HUES48 (cell line): Measurements from ENCODE around the gene RUNX1.
A peak's percentile ranks its signal among the peaks of the same experiment; 100 is the strongest.

ENCODE experiments used
- H3K27ac ChIP-seq: one replicate; pipeline ENCODE4 v1.7.0; 2013; ENCODE audit warnings: low read depth, low read length, inconsistent platforms
- H3K27me3 ChIP-seq: 2 replicates; pipeline ENCODE4 v1.6.1; 2013; ENCODE audit warnings: mild to moderate bottlenecking, low read length; ENCODE audit not compliant: control insufficient read depth, insufficient read depth
- H3K36me3 ChIP-seq: 2 replicates; pipeline ENCODE4 v1.6.1; 2013; ENCODE audit warnings: low read length; ENCODE audit not compliant: control insufficient read depth, insufficient read depth
- H3K4me1 ChIP-seq: 2 replicates; pipeline ENCODE4 v1.6.1; 2013; ENCODE audit warnings: mild to moderate bottlenecking, low read length; ENCODE audit not compliant: control insufficient read depth, insufficient read depth
- H3K4me3 ChIP-seq: 2 replicates; pipeline ENCODE4 v1.5.1; 2013; ENCODE audit warnings: mild to moderate bottlenecking, low read depth, low read length
- H3K9ac ChIP-seq: 2 replicates; pipeline ENCODE4 v1.6.1; 2013; ENCODE audit warnings: mild to moderate bottlenecking, low read depth, low read length, moderate library complexity
- H3K9me3 ChIP-seq: 2 replicates; pipeline ENCODE4 v1.6.1; 2013; ENCODE audit warnings: low read length; ENCODE audit not compliant: control insufficient read depth, insufficient read depth

The RUNX1 gene

GRCh38 chr21:34991366-34991957 is 57.6 kb downstream of the RUNX1 start:
- H3K9ac ChIP-seq: no peak overlapping the region
- no peak overlapping the region for H3K27ac ChIP-seq
- H3K27me3 ChIP-seq: peaks cover 14% of the 10 kb centered on the region
- peaks cover 8% of the 10 kb centered on the region for H3K4me1 ChIP-seq
- no peak overlapping the region for H3K4me3 ChIP-seq
- no peaks in the 10 kb centered on the region for H3K36me3 ChIP-seq
- H3K9me3 ChIP-seq: no peaks in the 10 kb centered on the region

GRCh38 chr21:34990842-34991241 is 58.3 kb downstream of the RUNX1 start:
- H3K9ac ChIP-seq: no peak overlapping the region
- H3K36me3 ChIP-seq: no peaks in the 10 kb centered on the region
- H3K27ac ChIP-seq: no peak overlapping the region
- no peaks in the 10 kb centered on the region for H3K9me3 ChIP-seq
- no peak overlapping the region for H3K4me3 ChIP-seq
- peaks cover 13% of the 10 kb centered on the region for H3K4me1 ChIP-seq
- H3K27me3 ChIP-seq: peaks cover 14% of the 10 kb centered on the region

DNA sequence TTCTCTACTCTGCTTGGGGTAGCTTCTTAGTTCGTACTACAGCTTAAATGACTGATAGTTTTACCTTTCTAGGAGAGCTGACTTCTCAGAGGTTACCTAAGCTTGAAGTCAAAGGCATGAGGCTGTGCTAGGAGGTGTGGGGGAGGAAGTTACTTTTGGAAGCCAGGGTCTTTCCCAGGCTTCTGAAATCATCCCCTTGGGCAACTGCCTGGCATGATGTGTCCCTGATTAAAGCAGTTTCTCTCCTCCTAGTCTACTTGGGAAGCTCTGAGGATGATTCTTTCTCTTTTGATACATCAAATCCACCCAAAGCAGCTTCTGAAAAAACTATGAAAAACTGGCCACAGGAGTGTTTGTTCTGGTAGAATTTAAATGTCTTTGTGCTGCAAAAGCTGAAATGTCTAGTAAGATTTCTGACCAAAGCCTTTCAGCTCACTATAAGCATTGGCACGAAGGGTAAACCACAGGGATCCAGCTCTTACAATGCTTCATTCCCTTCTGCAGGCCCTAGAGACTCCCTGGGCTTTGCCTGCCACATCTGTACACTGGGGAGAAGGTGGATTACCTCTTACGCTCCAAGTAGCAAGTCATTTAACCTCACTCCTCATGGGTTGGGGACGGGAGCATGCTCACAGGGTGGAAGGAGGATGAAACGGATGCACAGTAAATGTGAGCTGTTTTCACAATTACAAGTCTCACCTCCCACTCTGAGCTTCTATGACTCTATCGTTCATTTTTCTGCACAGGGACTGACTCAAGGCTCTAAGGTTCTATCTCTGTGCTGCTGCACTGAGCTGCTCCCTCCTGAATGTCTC is 59.6 kb downstream of the RUNX1 start:
- H3K9ac ChIP-seq: no peak overlapping the region
- peaks cover 13% of the 10 kb centered on the region for H3K4me1 ChIP-seq
- H3K36me3 ChIP-seq: no peaks in the 10 kb centered on the region
- H3K4me3 ChIP-seq: no peak overlapping the region
- H3K9me3 ChIP-seq: no peaks in the 10 kb centered on the region
- H3K27ac ChIP-seq: no peak overlapping the region
- H3K27me3 ChIP-seq: peaks cover 14% of the 10 kb centered on the region

- H3K36me3 ChIP-seq: no peaks in the 10 kb centered on the region
- H3K27me3 ChIP-seq: peaks cover 14% of the 10 kb centered on the region
- H3K4me3 ChIP-seq: no peak overlapping the region
- H3K9ac ChIP-seq: no peak overlapping the region
- H3K4me1 ChIP-seq: peaks cover 13% of the 10 kb centered on the region
- H3K9me3 ChIP-seq: no peaks in the 10 kb centered on the region
- H3K27ac ChIP-seq: no peak overlapping the region
These were observed 60.5 kb downstream of the RUNX1 start for GRCh38 chr21:34988625-34989024.

DNA sequence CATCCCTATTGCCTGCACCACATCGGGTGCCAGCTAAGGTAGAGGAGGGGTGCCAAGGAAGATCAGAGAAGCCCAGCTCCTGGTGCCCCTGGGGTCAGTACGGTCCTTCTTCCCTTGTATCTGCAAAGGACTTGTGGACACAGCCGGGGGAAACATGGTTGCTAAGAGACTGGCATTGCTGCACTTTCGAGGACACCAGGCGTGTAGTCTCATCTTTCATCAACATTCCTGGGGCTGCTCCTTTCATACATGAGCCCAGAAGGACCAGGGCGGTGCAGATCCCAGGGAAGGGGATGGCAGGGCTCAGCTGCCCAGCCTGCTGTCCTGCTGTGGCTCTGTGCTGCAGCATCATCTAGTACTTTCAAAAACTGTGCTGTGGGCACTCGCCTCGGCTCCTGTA is 61.0 kb downstream of the RUNX1 start:
- Histone ChIP-seq H3K36me3 (no peaks in the 10 kb centered on the region), H3K27me3 (peaks cover 14% of the 10 kb centered on the region), H3K9me3 (no peaks in the 10 kb centered on the region), H3K9ac (no peak overlapping the region), H3K4me3 (no peak overlapping the region), H3K27ac (no peak overlapping the region), H3K4me1 (peaks cover 15% of the 10 kb centered on the region)

GRCh38 chr21:34987501-34988072 is 61.5 kb downstream of the RUNX1 start:
- Histone ChIP-seq H3K4me1 (peaks cover 19% of the 10 kb centered on the region), H3K9me3 (no peaks in the 10 kb centered on the region), H3K9ac (no peak overlapping the region), H3K27me3 (peaks cover 14% of the 10 kb centered on the region), H3K36me3 (no peaks in the 10 kb centered on the region), H3K27ac (no peak overlapping the region), H3K4me3 (no peak overlapping the region)

DNA sequence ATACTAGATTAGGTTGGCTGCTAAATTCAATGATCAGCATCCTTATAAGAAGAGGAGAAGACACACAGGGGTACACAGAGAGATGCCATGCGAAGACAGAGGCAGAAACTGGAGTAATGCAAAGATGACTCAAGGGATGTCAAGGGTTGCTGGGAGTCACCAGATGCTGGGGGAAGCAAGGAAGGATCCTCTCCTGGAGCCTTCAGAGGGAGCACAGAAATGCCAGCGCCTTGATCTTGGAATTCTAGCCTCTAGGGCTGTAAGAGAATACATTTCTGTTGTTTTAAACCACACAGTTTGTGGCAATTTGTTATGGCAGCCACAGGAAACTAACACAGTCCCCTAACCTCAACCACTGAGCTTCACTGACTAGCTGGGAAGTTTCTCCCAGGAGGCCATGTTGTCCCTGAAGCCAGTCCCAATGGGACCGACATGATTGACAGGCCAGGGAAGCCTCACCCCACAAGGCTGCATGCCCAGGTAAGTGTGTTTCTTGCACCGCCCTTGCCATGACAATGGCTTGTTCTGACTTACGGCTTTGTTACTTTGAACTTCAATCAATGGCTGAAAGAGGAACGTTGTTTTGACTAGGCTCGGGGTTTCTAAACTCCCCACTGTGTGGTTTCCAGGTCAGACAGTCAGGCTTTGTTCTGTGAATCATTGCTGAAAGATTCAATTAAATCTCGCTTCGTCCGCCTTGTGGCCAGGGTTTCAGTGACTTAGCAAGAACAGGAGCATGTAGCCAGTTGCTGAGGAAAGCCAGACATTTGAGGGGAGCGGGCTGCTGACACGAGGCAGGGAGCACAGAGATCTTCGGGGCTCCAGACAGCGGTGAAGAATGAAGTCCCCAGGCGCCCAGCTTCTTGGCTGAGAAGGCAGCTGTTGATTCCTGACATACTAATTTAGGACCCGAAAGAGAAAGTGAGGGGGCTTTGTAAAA is 62.3 kb downstream of the RUNX1 start:
- H3K36me3 ChIP-seq: no peaks in the 10 kb centered on the region
- H3K4me1 ChIP-seq: peaks cover 19% of the 10 kb centered on the region
- peak overlapping the region; percentile 25 for H3K27ac ChIP-seq
- H3K9me3 ChIP-seq: no peaks in the 10 kb centered on the region
- H3K27me3 ChIP-seq: peaks cover 14% of the 10 kb centered on the region
- no peak overlapping the region for H3K4me3 ChIP-seq
- H3K9ac ChIP-seq: no peak overlapping the region

DNA sequence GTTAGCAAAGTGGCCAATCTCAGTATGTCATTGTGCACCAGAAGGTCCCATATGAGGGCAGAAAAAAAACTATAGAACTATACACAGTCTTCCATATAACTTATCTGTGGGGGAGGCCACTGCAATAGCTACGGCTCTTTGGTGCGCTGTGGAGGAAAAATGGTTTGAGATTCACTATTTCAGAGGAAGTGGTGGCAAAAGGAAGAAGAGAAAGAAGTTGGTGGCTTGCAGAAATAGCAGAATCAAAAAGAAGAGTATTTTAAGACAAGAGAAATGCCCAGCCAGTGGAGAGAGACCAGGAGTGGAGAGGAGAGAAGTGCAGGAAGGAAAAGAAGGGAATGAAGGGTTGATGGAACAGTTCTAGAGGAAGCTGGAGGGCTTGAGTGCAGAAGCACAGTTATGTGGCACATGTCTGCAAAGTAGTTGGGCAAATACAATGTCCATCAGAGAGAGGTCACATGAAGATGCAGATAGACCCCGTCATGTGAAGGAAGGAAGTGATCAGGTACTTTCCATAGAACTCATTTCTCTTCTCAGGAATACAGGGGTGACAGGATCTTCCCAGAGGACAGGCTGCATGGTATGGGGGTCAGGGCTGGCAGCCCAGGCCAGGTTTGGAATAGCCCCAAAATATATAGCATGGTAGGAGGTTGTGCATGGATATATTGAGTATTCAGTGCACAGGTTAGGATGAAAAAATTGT is 64.6 kb downstream of the RUNX1 start:
- no peaks in the 10 kb centered on the region for H3K36me3 ChIP-seq
- no peak overlapping the region for H3K4me3 ChIP-seq
- H3K27ac ChIP-seq: no peak overlapping the region
- H3K9me3 ChIP-seq: no peaks in the 10 kb centered on the region
- no peak overlapping the region for H3K9ac ChIP-seq
- H3K4me1 ChIP-seq: peaks cover 19% of the 10 kb centered on the region
- peaks cover 14% of the 10 kb centered on the region for H3K27me3 ChIP-seq

DNA sequence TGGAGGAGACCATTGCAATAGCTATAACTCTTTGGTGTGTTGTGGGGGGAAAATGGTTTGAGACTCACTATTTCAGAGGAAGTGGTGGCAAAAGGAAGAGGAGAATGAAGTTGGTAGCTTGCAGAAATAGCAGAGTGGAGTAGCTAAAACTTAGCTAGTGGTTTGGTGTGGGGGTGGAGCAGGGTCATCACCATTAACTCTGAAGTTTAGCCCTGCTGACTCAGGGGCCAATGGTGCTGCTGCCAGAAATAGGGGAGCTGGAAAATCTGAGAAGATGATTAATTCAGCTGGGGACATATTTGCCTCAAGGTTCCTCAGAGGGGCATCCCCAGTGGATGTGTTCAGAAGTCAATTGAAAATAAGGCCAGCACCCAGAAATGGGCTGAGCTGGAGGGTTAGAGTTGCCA is 65.4 kb downstream of the RUNX1 start:
- H3K27me3 ChIP-seq: peaks cover 14% of the 10 kb centered on the region
- no peaks in the 10 kb centered on the region for H3K9me3 ChIP-seq
- H3K36me3 ChIP-seq: no peaks in the 10 kb centered on the region
- H3K4me3 ChIP-seq: no peak overlapping the region
- peaks cover 19% of the 10 kb centered on the region for H3K4me1 ChIP-seq
- peak overlapping the region; percentile 7 for H3K27ac ChIP-seq
- H3K9ac ChIP-seq: no peak overlapping the region

DNA sequence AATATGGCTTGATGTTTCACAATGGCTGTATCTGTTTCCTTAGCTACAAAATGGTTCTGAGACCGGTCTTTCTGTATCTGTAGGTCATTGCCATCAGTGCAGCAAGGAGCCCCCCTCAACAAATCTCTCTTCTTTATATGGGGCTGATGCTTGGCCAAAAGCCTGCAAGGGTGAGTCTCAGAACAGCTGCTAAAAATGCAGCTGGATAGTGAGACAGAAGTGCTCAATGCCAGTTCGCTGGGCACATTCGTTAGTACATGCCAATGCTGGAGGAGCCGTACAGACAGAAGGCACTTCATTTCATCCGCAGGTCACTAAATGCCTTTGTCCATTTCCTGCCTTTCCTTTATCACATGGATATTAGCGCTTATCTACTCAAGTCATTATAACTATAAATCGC is 67.3 kb downstream of the RUNX1 start:
- H3K36me3 ChIP-seq: no peaks in the 10 kb centered on the region
- H3K27me3 ChIP-seq: 0 out of 2 replicates have a peak, but pooled peaks cover 3% of the 10 kb centered on the region
- peaks cover 14% of the 10 kb centered on the region for H3K4me1 ChIP-seq
- H3K9ac ChIP-seq: no peak overlapping the region
- H3K9me3 ChIP-seq: no peaks in the 10 kb centered on the region
- no peak overlapping the region for H3K27ac ChIP-seq
- H3K4me3 ChIP-seq: no peak overlapping the region
